PC-3 (cell line): ENCODE measurements around the gene NOM1.

Experiments used
- EZH2 ChIP-seq: fragments of 300-600 bp; sonication (generic); IDR thresholded peaks from one replicate; pipeline ENCODE4 v1.6.1; 2017; ENCODE audit warnings: antibody characterized with exemption, mild to moderate bottlenecking, low read length; ENCODE audit not compliant: unreplicated experiment
- EZH2phosphoT487 ChIP-seq: fragments of 300-600 bp; sonication (generic); IDR thresholded peaks from 2 replicates; pipeline ENCODE4 v1.6.1; 2018; ENCODE audit warnings: mild to moderate bottlenecking, antibody characterized with exemption, low read length, borderline replicate concordance
- TF ChIP-seq, protein P1 (sequence below): fragments of 300-600 bp; sonication (generic); conservative IDR thresholded peaks from 2 replicates; pipeline ENCODE4 v1.5.1; 2017; ENCODE audit warnings: antibody characterized with exemption, low read depth, mild to moderate bottlenecking, low read length

DNA sequence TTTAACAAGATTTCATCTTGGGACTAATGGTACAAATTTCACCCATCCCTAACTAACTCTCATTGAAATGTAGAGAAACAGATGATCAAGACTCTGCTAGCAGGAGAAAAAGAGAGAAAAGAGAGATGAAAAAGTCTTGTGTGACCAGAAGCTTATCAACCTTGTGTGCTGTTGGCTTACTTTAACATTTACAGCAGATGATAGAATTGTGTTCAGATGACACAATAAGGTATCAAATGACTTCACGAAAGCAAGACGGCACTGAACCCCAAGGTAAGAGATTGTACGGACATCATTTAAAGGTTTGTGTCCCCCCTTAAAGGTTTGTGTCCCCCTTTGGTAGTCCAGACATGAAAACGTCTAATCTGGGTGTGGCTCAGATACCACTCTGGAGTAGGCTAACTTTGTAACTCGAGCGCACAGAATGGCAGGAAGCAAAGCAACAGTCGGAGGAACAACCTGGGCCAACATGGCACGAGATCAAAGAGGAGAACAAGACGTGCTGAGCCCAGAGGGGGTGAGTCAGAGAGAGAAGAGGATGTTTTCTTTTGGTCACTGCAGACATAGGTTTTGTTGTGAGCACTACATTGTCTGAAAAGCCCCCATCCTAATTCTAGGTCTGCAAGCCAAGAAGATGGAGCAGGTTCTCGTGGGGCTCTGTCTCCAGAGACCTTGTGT lies 46.1 kb upstream of the NOM1 start:
- TF ChIP-seq, protein P1, sequence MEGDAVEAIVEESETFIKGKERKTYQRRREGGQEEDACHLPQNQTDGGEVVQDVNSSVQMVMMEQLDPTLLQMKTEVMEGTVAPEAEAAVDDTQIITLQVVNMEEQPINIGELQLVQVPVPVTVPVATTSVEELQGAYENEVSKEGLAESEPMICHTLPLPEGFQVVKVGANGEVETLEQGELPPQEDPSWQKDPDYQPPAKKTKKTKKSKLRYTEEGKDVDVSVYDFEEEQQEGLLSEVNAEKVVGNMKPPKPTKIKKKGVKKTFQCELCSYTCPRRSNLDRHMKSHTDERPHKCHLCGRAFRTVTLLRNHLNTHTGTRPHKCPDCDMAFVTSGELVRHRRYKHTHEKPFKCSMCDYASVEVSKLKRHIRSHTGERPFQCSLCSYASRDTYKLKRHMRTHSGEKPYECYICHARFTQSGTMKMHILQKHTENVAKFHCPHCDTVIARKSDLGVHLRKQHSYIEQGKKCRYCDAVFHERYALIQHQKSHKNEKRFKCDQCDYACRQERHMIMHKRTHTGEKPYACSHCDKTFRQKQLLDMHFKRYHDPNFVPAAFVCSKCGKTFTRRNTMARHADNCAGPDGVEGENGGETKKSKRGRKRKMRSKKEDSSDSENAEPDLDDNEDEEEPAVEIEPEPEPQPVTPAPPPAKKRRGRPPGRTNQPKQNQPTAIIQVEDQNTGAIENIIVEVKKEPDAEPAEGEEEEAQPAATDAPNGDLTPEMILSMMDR, result no peak
- TF ChIP-seq EZH2phosphoT487, result no peak
- no peak for TF ChIP-seq EZH2
